ENCODE data around the gene NAA10.

NAA10 gene

GRCh38 chrX:153917869-153918268 is 17.0 kb downstream of the NAA10 start:
- H3K9me3 ChIP-seq (ENCODE audit: insufficient read depth, low read depth, low read length) = peaks cover 2% of the 10 kb centered on the region
- no peak overlapping the region for H2AK5ac ChIP-seq (ENCODE audit: low read length)
- no peak overlapping the region for H3K4ac ChIP-seq (ENCODE audit: low read depth, low read length)
- WGBS (ENCODE audit: extremely low coverage, insufficient coverage, insufficient read length) = no CpG with 5 or more reads among the region's 6 CpGs
- no peaks in the 10 kb centered on the region for H3K79me2 ChIP-seq (ENCODE audit: control insufficient read depth, insufficient read depth, low read length, poor library complexity)
- no peaks in the 10 kb centered on the region for H3K36me3 ChIP-seq (ENCODE audit: control insufficient read depth in 1 of 2, insufficient read depth in 2 of 2, low read length in 2 of 2)
- no peak overlapping the region for H2BK12ac ChIP-seq (ENCODE audit: low read length)
- H2AFZ ChIP-seq (ENCODE audit: insufficient read depth, low read length, poor library complexity) = no peak overlapping the region
- no peak overlapping the region for H3K14ac ChIP-seq (ENCODE audit: low read length)
- peaks cover 0 to 3% of the 10 kb centered on the region in 2 experiments for H3K4me1 ChIP-seq (ENCODE audit: control insufficient read depth in 1 of 2, insufficient read depth in 2 of 2, low read length in 2 of 2)
- no peak overlapping the region for H3K23ac ChIP-seq (ENCODE audit: low read length)
- no peak overlapping the region for H2BK120ac ChIP-seq (ENCODE audit: insufficient read depth, low read length, poor library complexity)
- no peak overlapping the region for H4K91ac ChIP-seq (ENCODE audit: low read depth, low read length)
- H4K8ac ChIP-seq (ENCODE audit: low read depth, low read length) = no peak overlapping the region
- no peak overlapping the region for H3K4me3 ChIP-seq (ENCODE audit: low read depth, low read length)
- no peak overlapping the region for H2BK5ac ChIP-seq (ENCODE audit: low read depth, low read length, poor library complexity)
- H3K27me3 ChIP-seq (ENCODE audit: insufficient read depth, low read length) = no peaks in the 10 kb centered on the region
- no peak overlapping the region for H3K18ac ChIP-seq (ENCODE audit: low read length)
- no peaks in the 10 kb centered on the region for H3K79me1 ChIP-seq (ENCODE audit: low read length)
- no peak overlapping the region for H3K4me2 ChIP-seq (ENCODE audit: low read length)
- H3K9ac ChIP-seq (ENCODE audit: low read length) = no peak overlapping the region
- no peak for DNase-seq
- H3K27ac ChIP-seq (ENCODE audit: low read depth, low read length) = no peak overlapping the region
- no peak overlapping the region for H4K12ac ChIP-seq (ENCODE audit: low read depth, low read length)

GRCh38 chrX:153913701-153914100 is 21.1 kb downstream of the NAA10 start:
- H3K4me2 ChIP-seq (ENCODE audit: low read length) = no peak overlapping the region
- H2AFZ ChIP-seq (ENCODE audit: insufficient read depth, low read length, poor library complexity) = no peak overlapping the region
- no peak overlapping the region for H3K4me3 ChIP-seq (ENCODE audit: low read depth, low read length)
- no peaks in the 10 kb centered on the region for H3K36me3 ChIP-seq (ENCODE audit: control insufficient read depth in 1 of 2, insufficient read depth in 2 of 2, low read length in 2 of 2)
- H3K27ac ChIP-seq (ENCODE audit: low read depth, low read length) = no peak overlapping the region
- H3K23ac ChIP-seq (ENCODE audit: low read length) = no peak overlapping the region
- H4K8ac ChIP-seq (ENCODE audit: low read depth, low read length) = no peak overlapping the region
- H4K12ac ChIP-seq (ENCODE audit: low read depth, low read length) = no peak overlapping the region
- no peak overlapping the region for H3K14ac ChIP-seq (ENCODE audit: low read length)
- no peak overlapping the region for H4K91ac ChIP-seq (ENCODE audit: low read depth, low read length)
- WGBS (ENCODE audit: extremely low coverage, insufficient coverage, insufficient read length) = no CpG with 5 or more reads among the region's 17 CpGs
- no peaks in the 10 kb centered on the region for H3K27me3 ChIP-seq (ENCODE audit: insufficient read depth, low read length)
- DNase-seq = no peak
- no peaks in the 10 kb centered on the region for H3K79me2 ChIP-seq (ENCODE audit: control insufficient read depth, insufficient read depth, low read length, poor library complexity)
- H2BK120ac ChIP-seq (ENCODE audit: insufficient read depth, low read length, poor library complexity) = no peak overlapping the region
- H2BK12ac ChIP-seq (ENCODE audit: low read length) = no peak overlapping the region
- no peak overlapping the region for H2BK5ac ChIP-seq (ENCODE audit: low read depth, low read length, poor library complexity)
- no peaks in the 10 kb centered on the region for H3K79me1 ChIP-seq (ENCODE audit: low read length)
- H3K9ac ChIP-seq (ENCODE audit: low read length) = no peak overlapping the region
- H3K4me1 ChIP-seq (ENCODE audit: control insufficient read depth in 1 of 2, insufficient read depth in 2 of 2, low read length in 2 of 2) = no peaks in the 10 kb centered on the region
- no peaks in the 10 kb centered on the region for H3K9me3 ChIP-seq (ENCODE audit: insufficient read depth, low read depth, low read length)
- no peak overlapping the region for H3K4ac ChIP-seq (ENCODE audit: low read depth, low read length)
- H3K18ac ChIP-seq (ENCODE audit: low read length) = no peak overlapping the region
- no peak overlapping the region for H2AK5ac ChIP-seq (ENCODE audit: low read length)

- Histone ChIP-seq H3K27ac (ENCODE audit: low read depth, low read length) (no peak overlapping the region), H3K9ac (ENCODE audit: low read length) (no peak overlapping the region), H4K91ac (ENCODE audit: low read depth, low read length) (no peak overlapping the region), H3K27me3 (ENCODE audit: insufficient read depth, low read length) (no peaks in the 10 kb centered on the region), H3K23ac (ENCODE audit: low read length) (no peak overlapping the region), H2BK5ac (ENCODE audit: low read depth, low read length, poor library complexity) (no peak overlapping the region), H3K18ac (ENCODE audit: low read length) (no peak overlapping the region), H3K4me2 (ENCODE audit: low read length) (no peak overlapping the region), H3K4ac (ENCODE audit: low read depth, low read length) (no peak overlapping the region), H2BK12ac (ENCODE audit: low read length) (no peak overlapping the region), H3K79me2 (ENCODE audit: control insufficient read depth, insufficient read depth, low read length, poor library complexity) (no peaks in the 10 kb centered on the region), H2AFZ (ENCODE audit: insufficient read depth, low read length, poor library complexity) (no peak overlapping the region), H3K9me3 (ENCODE audit: insufficient read depth, low read depth, low read length) (no peaks in the 10 kb centered on the region), H4K12ac (ENCODE audit: low read depth, low read length) (no peak overlapping the region), H3K4me1 (ENCODE audit: control insufficient read depth in 1 of 2, insufficient read depth in 2 of 2, low read length in 2 of 2) (no peaks in the 10 kb centered on the region), H2AK5ac (ENCODE audit: low read length) (no peak overlapping the region), H2BK120ac (ENCODE audit: insufficient read depth, low read length, poor library complexity) (no peak overlapping the region), H3K4me3 (ENCODE audit: low read depth, low read length) (no peak overlapping the region), H4K8ac (ENCODE audit: low read depth, low read length) (no peak overlapping the region), H3K14ac (ENCODE audit: low read length) (no peak overlapping the region), H3K79me1 (ENCODE audit: low read length) (no peaks in the 10 kb centered on the region), H3K36me3 (ENCODE audit: control insufficient read depth in 1 of 2, insufficient read depth in 2 of 2, low read length in 2 of 2) (no peaks in the 10 kb centered on the region)
- DNase-seq = no peak
- WGBS (ENCODE audit: extremely low coverage, insufficient coverage, insufficient read length) = no CpG with 5 or more reads among the region's 17 CpGs
Measured at GRCh38 chrX:153913211-153913610, 21.6 kb downstream of the NAA10 start.

DNA sequence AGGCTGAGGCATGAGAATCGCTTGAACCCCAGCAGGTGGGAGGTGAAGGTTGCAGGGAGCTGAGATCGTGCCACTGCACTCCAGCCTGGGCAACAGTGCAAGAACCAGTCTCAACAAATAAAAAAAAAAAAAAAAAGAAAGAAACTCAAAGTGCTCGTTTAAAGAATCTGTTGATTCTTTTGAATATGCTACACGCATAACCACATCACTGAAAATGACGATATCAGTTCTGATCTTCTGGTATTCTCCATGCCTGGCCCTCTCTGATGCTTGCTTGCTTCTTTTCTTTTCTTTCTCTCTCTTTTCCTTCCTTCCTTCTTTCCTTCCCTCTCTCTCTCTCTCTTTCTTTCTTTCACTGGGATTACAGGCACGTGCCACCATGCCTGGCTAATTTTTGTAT is 23.0 kb downstream of the NAA10 start:
- Histone ChIP-seq H2AK5ac (ENCODE audit: low read length) (no peak overlapping the region), H3K79me2 (ENCODE audit: control insufficient read depth, insufficient read depth, low read length, poor library complexity) (no peaks in the 10 kb centered on the region), H4K91ac (ENCODE audit: low read depth, low read length) (no peak overlapping the region), H2AFZ (ENCODE audit: insufficient read depth, low read length, poor library complexity) (no peak overlapping the region), H4K12ac (ENCODE audit: low read depth, low read length) (no peak overlapping the region), H3K23ac (ENCODE audit: low read length) (no peak overlapping the region), H3K27me3 (ENCODE audit: insufficient read depth, low read length) (no peaks in the 10 kb centered on the region), H3K9ac (ENCODE audit: low read length) (no peak overlapping the region), H3K4me1 (ENCODE audit: control insufficient read depth in 1 of 2, insufficient read depth in 2 of 2, low read length in 2 of 2) (no peaks in the 10 kb centered on the region), H3K18ac (ENCODE audit: low read length) (no peak overlapping the region), H3K36me3 (ENCODE audit: control insufficient read depth in 1 of 2, insufficient read depth in 2 of 2, low read length in 2 of 2) (no peaks in the 10 kb centered on the region), H3K14ac (ENCODE audit: low read length) (no peak overlapping the region), H3K79me1 (ENCODE audit: low read length) (no peaks in the 10 kb centered on the region), H3K4ac (ENCODE audit: low read depth, low read length) (no peak overlapping the region), H3K27ac (ENCODE audit: low read depth, low read length) (no peak overlapping the region), H2BK5ac (ENCODE audit: low read depth, low read length, poor library complexity) (no peak overlapping the region), H4K8ac (ENCODE audit: low read depth, low read length) (no peak overlapping the region), H3K4me2 (ENCODE audit: low read length) (no peak overlapping the region), H3K4me3 (ENCODE audit: low read depth, low read length) (no peak overlapping the region), H2BK12ac (ENCODE audit: low read length) (no peak overlapping the region), H3K9me3 (ENCODE audit: insufficient read depth, low read depth, low read length) (no peaks in the 10 kb centered on the region), H2BK120ac (ENCODE audit: insufficient read depth, low read length, poor library complexity) (no peak overlapping the region)
- no peak for DNase-seq
- no CpG with 5 or more reads among the region's 6 CpGs for WGBS (ENCODE audit: extremely low coverage, insufficient coverage, insufficient read length)
